ENCODE data around the gene P3H3.

- TF ChIP-seq, protein P1, sequence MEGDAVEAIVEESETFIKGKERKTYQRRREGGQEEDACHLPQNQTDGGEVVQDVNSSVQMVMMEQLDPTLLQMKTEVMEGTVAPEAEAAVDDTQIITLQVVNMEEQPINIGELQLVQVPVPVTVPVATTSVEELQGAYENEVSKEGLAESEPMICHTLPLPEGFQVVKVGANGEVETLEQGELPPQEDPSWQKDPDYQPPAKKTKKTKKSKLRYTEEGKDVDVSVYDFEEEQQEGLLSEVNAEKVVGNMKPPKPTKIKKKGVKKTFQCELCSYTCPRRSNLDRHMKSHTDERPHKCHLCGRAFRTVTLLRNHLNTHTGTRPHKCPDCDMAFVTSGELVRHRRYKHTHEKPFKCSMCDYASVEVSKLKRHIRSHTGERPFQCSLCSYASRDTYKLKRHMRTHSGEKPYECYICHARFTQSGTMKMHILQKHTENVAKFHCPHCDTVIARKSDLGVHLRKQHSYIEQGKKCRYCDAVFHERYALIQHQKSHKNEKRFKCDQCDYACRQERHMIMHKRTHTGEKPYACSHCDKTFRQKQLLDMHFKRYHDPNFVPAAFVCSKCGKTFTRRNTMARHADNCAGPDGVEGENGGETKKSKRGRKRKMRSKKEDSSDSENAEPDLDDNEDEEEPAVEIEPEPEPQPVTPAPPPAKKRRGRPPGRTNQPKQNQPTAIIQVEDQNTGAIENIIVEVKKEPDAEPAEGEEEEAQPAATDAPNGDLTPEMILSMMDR (conservative IDR thresholded peaks at IDR 0.05; ENCODE audit: low read length), result no peak
- no peak for TF ChIP-seq EZH2phosphoT487 (IDR thresholded peaks at IDR 0.05; ENCODE audit: borderline replicate concordance)
Observed at GRCh38 chr12:6843118-6843902, 15.1 kb downstream of the P3H3 start.
